GM12878 (cell line): ENCODE measurements around the gene HOXD10. TPM values are rescaled to one million over a fixed set of nuclear protein-coding genes. Genes with fewer than 3 reads are reported as not detected.

Source experiments
- ATAC-seq: fragments of 200-7000 bp; cut with Tn5 transposase; 3 replicates; pipeline ENCODE4 v1.9.1; 2020; ENCODE audit warnings: mild to moderate bottlenecking, moderate library complexity
- BruUV-seq: library from RNA; stranded (reverse); fragments of 400-500 nt; replicated peaks from 2 replicates; lab custom pipeline; 2021; lab: Mats Ljungman, UMichigan
- CTCF ChIA-PET: fragments of 300-600 bp; sonication (Branson Sonifier 250); formaldehyde crosslinking; extraction: SDS; loops from one replicate; lab custom pipeline; 2021; ENCODE audit warnings: inconsistent platforms; lab: Yijun Ruan, JAX
- POLR2A ChIA-PET: fragments of 350-600 bp; formaldehyde crosslinking; extraction: SDS; loops from one replicate; lab custom pipeline; 2021; ENCODE audit warnings: inconsistent platforms; lab: Charles Lee
- RAD21 ChIA-PET: fragments of 300-600 bp; sonication (Branson Sonifier 250); formaldehyde crosslinking; loops from one replicate; lab custom pipeline; 2023; ENCODE audit warnings: antibody characterized with exemption; ENCODE audit not compliant: unreplicated experiment; lab: Charles Lee
- SMC1A ChIA-PET: fragments of 300-600 bp; sonication (Branson Sonifier 250); formaldehyde crosslinking; loops from one replicate; lab custom pipeline; 2023; ENCODE audit not compliant: unreplicated experiment, uncharacterized antibody; lab: Charles Lee
- DNase-seq: peaks from one replicate; pipeline ENCODE4 v3.0.0-alpha.2; 2011; ENCODE audit warnings: low read depth, low spot score
- FAIRE-seq: peaks from 3 replicates; lab custom pipeline; 2011; peaks lifted over from hg19 to GRCh38; lab: Jason Lieb, UNC
- H2AFZ ChIP-seq: 2 replicates; pipeline ENCODE4 v1.6.0; 2011; ENCODE audit warnings: low read depth, low read length, control low read depth; ENCODE audit not compliant: control insufficient read depth
- H3K27ac ChIP-seq: 2 replicates; pipeline ENCODE4 v1.5.1; 2011; ENCODE audit warnings: control low read depth; ENCODE audit not compliant: control insufficient read depth, insufficient read depth
- H3K27me3 ChIP-seq, 2 experiments: replicated peaks in 1 of 2; 2 replicates each; pipeline versions ENCODE4 v1.6.0 to v1.6.1; 2011; ENCODE audit warnings: low read length in 1 of 2; ENCODE audit not compliant: control insufficient read depth in 2 of 2, insufficient read depth in 2 of 2
- H3K36me3 ChIP-seq, 2 experiments: 2 replicates each; pipeline ENCODE4 v1.5.1; 2011; ENCODE audit warnings: low read length in 1 of 2; ENCODE audit not compliant: control insufficient read depth in 2 of 2, insufficient read depth in 2 of 2
- H3K4me1 ChIP-seq: 2 replicates; pipeline ENCODE4 v1.6.1; 2011; ENCODE audit warnings: mild to moderate bottlenecking, low read length, moderate library complexity, mixed read lengths; ENCODE audit not compliant: control insufficient read depth, insufficient read depth
- H3K4me2 ChIP-seq: 2 replicates; pipeline ENCODE4 v1.6.0; 2011; ENCODE audit warnings: control low read depth; ENCODE audit not compliant: control insufficient read depth, insufficient read depth
- H3K4me3 ChIP-seq: fragments of 200-600 bp; sonication (generic); 2 replicates; pipeline ENCODE4 v1.5.1; 2016
- H3K79me2 ChIP-seq: 2 replicates; pipeline ENCODE4 v1.6.0; 2011; ENCODE audit warnings: low read length; ENCODE audit not compliant: control insufficient read depth, insufficient read depth
- H3K9ac ChIP-seq: 2 replicates; pipeline ENCODE4 v1.8.0; 2011; ENCODE audit warnings: low read length, control low read depth, mixed read lengths; ENCODE audit not compliant: control insufficient read depth, insufficient read depth
- H3K9me3 ChIP-seq: replicated peaks from 3 replicates; pipeline ENCODE4 v1.5.1; 2011; ENCODE audit warnings: mild to moderate bottlenecking, low read length; ENCODE audit not compliant: control insufficient read depth, insufficient read depth
- H4K20me1 ChIP-seq: 2 replicates; pipeline ENCODE4 v1.6.0; 2011; ENCODE audit not compliant: control insufficient read depth, insufficient read depth
- EZH2 ChIP-seq: IDR thresholded peaks from 2 replicates; pipeline ENCODE4 v1.6.1; 2012; ENCODE audit warnings: low read depth, mild to moderate bottlenecking, control low read depth, inconsistent platforms, low read length, borderline replicate concordance; ENCODE audit not compliant: control insufficient read depth
- IRF4 ChIP-seq: IDR thresholded peaks from 2 replicates; pipeline ENCODE4 v1.6.1; 2011; ENCODE audit warnings: low read depth, low read length
- SMC3 ChIP-seq: IDR thresholded peaks from 2 replicates; pipeline ENCODE4 v1.6.1; 2011; ENCODE audit warnings: low read length, improper control_type of control experiment, borderline replicate concordance
- STAT1 ChIP-seq: fragments of 450-650 bp; conservative IDR thresholded peaks from 2 replicates; pipeline ENCODE4 v1.6.1; 2014; ENCODE audit warnings: antibody characterized with exemption, mild to moderate bottlenecking
- SUZ12 ChIP-seq: fragments of 200-600 bp; sonication (generic); IDR thresholded peaks from one replicate; pipeline ENCODE4 v1.6.1; 2018; ENCODE audit warnings: antibody characterized with exemption, mild to moderate bottlenecking; ENCODE audit not compliant: unreplicated experiment
- TCF3 ChIP-seq: IDR thresholded peaks from 2 replicates; pipeline ENCODE4 v1.6.1; 2012; ENCODE audit warnings: low read depth, mild to moderate bottlenecking, low read length, borderline replicate concordance; ENCODE audit not compliant: insufficient read depth
- WGBS: methylation state at CpG from one replicate; pipeline ENCODE4 v1.1.6; 2016; ENCODE audit warnings: low lambda C conversion rate; ENCODE audit not compliant: insufficient replicate concordance, insufficient coverage; ENCODE audit errors: missing lambda C conversion rate; 5-methylcytosine and 5-hydroxymethylcytosine counted together
- in situ Hi-C: fragments of 300-500 bp; cut with MboI; formaldehyde crosslinking; loops from 9 replicates; pipeline ENCODE4 v1.14.3; 2018; ENCODE audit warnings: mixed read lengths
- intact Hi-C: fragments of 100-400 bp; cut with micrococcal nuclease; formaldehyde crosslinking; loops from one replicate; pipeline ENCODE4 v1.14.2; 2022; ENCODE audit not compliant: unreplicated experiment
- polyA plus RNA-seq, 11 experiments: library from polyadenylated mRNA; depleted of rRNA in 4 of 11; unstranded in 6 of 11; stranded (reverse) in 5 of 11; fragments of >200 nt; fragmentation: Nextera tagmentation in 4 of 11; fragmentation: Illumina TruSeq in 1 of 11; extraction: Ambion mirVana in 4 of 11; extraction: Trizol in 1 of 11; gene quantifications; 1 replicate in 1 of 11; 2 replicates in 10 of 11; pipeline versions ENCODE4 v1.2.1 to v1.2.3, GENCODE V29; 2011 to 2016; ENCODE audit warnings: inconsistent platforms in 2 of 11, missing spikeins in 2 of 11, low read depth in 1 of 11
- total RNA-seq, 4 experiments: library from RNA; depleted of rRNA in 3 of 4; stranded (reverse); fragments of >200 nt in 3 of 4; fragmentation: Illumina TruSeq in 1 of 4; extraction: Trizol in 1 of 4; gene quantifications; 2 replicates each; pipeline versions ENCODE4 v1.2.1 to v1.2.3, GENCODE V29; 2013 to 2021

The HOXD10 gene
- total and polyA plus RNA-seq, 10 of the 15 experiments (the other 5 are each of a cell fraction or from before 2014, with no cell fraction given), result not detected

DNA sequence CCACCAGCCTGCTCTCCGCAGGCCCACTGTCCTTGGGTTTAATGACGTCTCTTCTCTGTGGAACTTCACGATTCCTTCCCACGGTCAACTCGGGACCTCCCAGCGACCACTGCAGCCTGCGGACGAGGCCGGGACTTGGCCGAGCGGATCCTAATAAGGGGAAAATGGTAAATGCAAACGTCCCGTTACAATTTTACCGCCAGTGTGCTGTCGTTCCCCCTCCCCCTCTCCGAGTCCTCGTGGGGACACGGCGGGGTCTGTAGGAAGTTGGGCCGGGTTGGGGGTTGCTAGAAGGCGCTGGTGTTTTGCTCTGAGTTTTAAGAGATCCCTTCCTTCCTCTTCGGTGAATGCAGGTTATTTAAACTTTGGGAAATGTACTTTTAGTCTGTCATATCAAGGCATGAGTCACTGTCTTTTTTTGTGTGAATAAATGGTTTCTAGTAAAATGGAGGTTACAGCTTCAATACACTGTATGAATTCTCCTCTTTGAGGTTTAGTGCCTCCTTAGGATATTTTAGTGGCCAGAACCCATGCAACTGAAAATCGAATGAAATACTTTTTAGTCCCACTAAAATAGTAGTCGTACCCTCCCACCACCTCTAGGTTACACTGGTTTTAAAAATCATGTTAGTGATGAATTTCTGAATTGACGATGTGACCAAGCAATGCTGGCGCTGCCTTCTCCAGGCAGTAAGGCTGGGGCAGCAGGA lies 7.2 kb upstream of the HOXD10 start:
- no peak for ATAC-seq
- H2AFZ ChIP-seq, result no peak overlapping the region
- no peak overlapping the region for H3K27ac ChIP-seq
- H3K9ac ChIP-seq, result no peak overlapping the region
- H3K4me1 ChIP-seq, result no peaks in the 10 kb centered on the region
- no peak overlapping the region for H3K4me3 ChIP-seq
- H3K4me2 ChIP-seq, result no peak overlapping the region
- ChIA-PET RAD21 (interaction anchor here (1.1 kb wide), 1 partner anchor 346 kb away, joined by 3 read pairs; no protein-coding TSS in a partner anchor), SMC1A (interaction anchor here (2.0 kb wide), 1 partner anchor 17 kb away, joined by 7 read pairs; no protein-coding TSS in a partner anchor), CTCF (interaction anchor here (2.3 to 2.5 kb wide), 3 partner anchors 11 to 1039 kb away, joined by 9 to 12 read pairs (median 12); no protein-coding TSS in a partner anchor), POLR2A (no interaction called here)
- BruUV-seq, result no TSS peak
- 16% methylated on average over 25 of the region's 26 CpGs for WGBS
- intact Hi-C loops, result no loop called here
- in situ Hi-C loops, result no loop called here
- H3K36me3 ChIP-seq, result no peaks in the 10 kb centered on the region
- no peaks in the 10 kb centered on the region for H3K79me2 ChIP-seq
- no peak for DNase-seq
- TF ChIP-seq SUZ12 (no peak), EZH2 (no peak), STAT1 (no peak), TCF3 (no peak)
- peaks cover 3% of the 10 kb centered on the region; the same call in 1 of the 3 replicates for H3K9me3 ChIP-seq
- FAIRE-seq, result no peak
- no peaks in the 10 kb centered on the region for H4K20me1 ChIP-seq
- H3K27me3 ChIP-seq, result peaks cover 14 to 47% of the 10 kb centered on the region in 2 experiments

DNA sequence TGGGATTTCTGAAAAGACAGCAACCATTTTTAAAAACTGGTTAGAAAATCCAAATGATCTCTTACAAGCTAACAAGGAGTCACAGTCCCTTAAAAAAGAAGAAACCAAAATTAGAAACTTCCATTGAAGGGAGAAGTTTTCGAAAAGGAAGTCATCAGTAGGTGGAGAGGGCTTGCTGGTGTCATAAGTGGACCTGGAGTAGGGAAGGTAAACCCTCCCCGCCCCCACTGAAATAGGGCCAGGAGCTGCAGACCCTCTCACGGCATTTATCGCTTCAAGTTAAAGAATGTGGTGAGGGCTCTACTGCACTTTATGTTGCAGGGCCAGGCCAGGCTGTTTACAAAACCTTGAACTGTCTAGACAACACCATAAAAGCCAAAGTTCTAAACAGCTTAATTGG lies 6.6 kb upstream of the HOXD10 start:
- in situ Hi-C loops, result no loop called here
- POLR2A ChIA-PET, result no interaction called here
- SMC1A ChIA-PET, result interaction anchor here (0.6 to 2.0 kb wide), 4 partner anchors 16 to 712 kb away, joined by 3 to 7 read pairs (median 4); no protein-coding TSS in a partner anchor

More for the DNA sequence above, 6.6 kb upstream of the HOXD10 start:
- Histone ChIP-seq H3K4me1 (no peaks in the 10 kb centered on the region), H3K27me3 (peaks cover 13 to 41% of the 10 kb centered on the region in 2 experiments), H3K9ac (no peak overlapping the region), H3K27ac (no peak overlapping the region), H3K36me3 (no peaks in the 10 kb centered on the region), H3K4me3 (no peak overlapping the region), H2AFZ (no peak overlapping the region), H3K9me3 (peaks cover 3% of the 10 kb centered on the region; the same call in 1 of the 3 replicates), H3K79me2 (no peaks in the 10 kb centered on the region), H3K4me2 (no peak overlapping the region), H4K20me1 (no peaks in the 10 kb centered on the region)
- no peak for TF ChIP-seq SMC3
- no peak for TF ChIP-seq IRF4
- 18% methylated on average over 4 of the region's 4 CpGs for WGBS
- FAIRE-seq, result no peak
- ChIA-PET RAD21 (interaction anchor here (1.1 kb wide), 1 partner anchor 345 kb away, joined by 3 read pairs; no protein-coding TSS in a partner anchor), CTCF (interaction anchor here (0.8 to 2.5 kb wide), 10 partner anchors 8 to 1039 kb away, joined by 3 to 12 read pairs (median 6); no protein-coding TSS in a partner anchor)
- BruUV-seq, result no TSS peak
- no peak for ATAC-seq
- no peak for DNase-seq
- intact Hi-C loops, result no loop called here
